IPS-15b (cell line): ENCODE measurements around the gene CABCOCO1.

Experiments used
- H3K27me3 ChIP-seq: one replicate; pipeline ENCODE4 v1.6.1; 2013; ENCODE audit warnings: low read length; ENCODE audit not compliant: control insufficient read depth, insufficient read depth
- H3K36me3 ChIP-seq: one replicate; pipeline ENCODE4 v1.6.1; 2013; ENCODE audit warnings: low read length; ENCODE audit not compliant: control insufficient read depth, insufficient read depth
- H3K4me1 ChIP-seq: one replicate; pipeline ENCODE4 v1.6.1; 2013; ENCODE audit warnings: mild to moderate bottlenecking, low read length; ENCODE audit not compliant: control insufficient read depth, insufficient read depth
- H3K4me3 ChIP-seq: one replicate; pipeline ENCODE4 v1.5.1; 2013; ENCODE audit warnings: low read depth, low read length
- H3K9ac ChIP-seq: one replicate; pipeline ENCODE4 v1.6.1; 2013; ENCODE audit warnings: low read depth, mild to moderate bottlenecking, low read length
- H3K9me3 ChIP-seq: one replicate; pipeline ENCODE4 v1.6.1; 2013; ENCODE audit warnings: mild to moderate bottlenecking, low read length; ENCODE audit not compliant: control insufficient read depth, insufficient read depth

CABCOCO1 gene

GRCh38 chr10:61814160-61814559 lies 151.4 kb downstream of the CABCOCO1 start:
- H3K9me3 ChIP-seq: no peaks in the 10 kb centered on the region
- H3K4me1 ChIP-seq: no peaks in the 10 kb centered on the region
- no peak overlapping the region for H3K9ac ChIP-seq
- no peak overlapping the region for H3K4me3 ChIP-seq
- no peaks in the 10 kb centered on the region for H3K36me3 ChIP-seq
- no peaks in the 10 kb centered on the region for H3K27me3 ChIP-seq

- H3K27me3 ChIP-seq: no peaks in the 10 kb centered on the region
- no peak overlapping the region for H3K4me3 ChIP-seq
- H3K9ac ChIP-seq: no peak overlapping the region
- H3K4me1 ChIP-seq: no peaks in the 10 kb centered on the region
- no peaks in the 10 kb centered on the region for H3K36me3 ChIP-seq
- no peaks in the 10 kb centered on the region for H3K9me3 ChIP-seq
Measured at GRCh38 chr10:61815496-61815895, 152.8 kb downstream of the CABCOCO1 start.
